GM21515 (cell line): ENCODE data around the gene SLC10A7.

Experiments
- ATAC-seq: cut with Tn5 transposase; IDR thresholded peaks from one replicate; pipeline ENCODE4 v1.9.1; 2021; ENCODE audit not compliant: unreplicated experiment

Gene SLC10A7

GRCh38 chr4:146224326-146224966 lies 297.3 kb downstream of the SLC10A7 start:
- no peak for ATAC-seq

- ATAC-seq: no peak
Measured at GRCh38 chr4:146222313-146222712, 299.4 kb downstream of the SLC10A7 start.

DNA sequence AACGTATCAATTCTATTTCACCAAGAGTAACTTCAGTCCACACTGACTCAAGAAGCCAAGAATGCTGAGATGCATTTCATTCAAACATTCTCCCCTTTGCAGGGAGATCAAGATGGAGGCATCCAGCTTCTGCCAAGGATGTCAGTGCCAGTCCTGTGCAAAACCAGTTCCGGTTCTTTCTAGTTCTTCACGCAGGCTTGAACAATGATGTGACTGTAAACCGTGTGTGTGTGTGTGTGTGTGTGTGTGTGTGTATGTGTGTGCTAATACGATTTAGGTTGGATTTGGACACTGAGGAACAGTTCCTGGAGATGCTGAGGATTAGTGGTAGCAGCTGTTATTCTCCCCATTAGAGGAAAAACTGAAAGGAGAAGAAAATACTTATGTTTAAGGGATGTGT lies 307.5 kb downstream of the SLC10A7 start, which contains the start of gene REELD1:
Gene REELD1, plus strand, starts transcription at position 301 of the 400 bp plus-strand sequence. CDS start 2,415 bp downstream, outside the sequence.
- ATAC-seq: no peak

GRCh38 chr4:146212781-146213180 lies 309.0 kb downstream of the SLC10A7 start:
- ATAC-seq: no peak

DNA sequence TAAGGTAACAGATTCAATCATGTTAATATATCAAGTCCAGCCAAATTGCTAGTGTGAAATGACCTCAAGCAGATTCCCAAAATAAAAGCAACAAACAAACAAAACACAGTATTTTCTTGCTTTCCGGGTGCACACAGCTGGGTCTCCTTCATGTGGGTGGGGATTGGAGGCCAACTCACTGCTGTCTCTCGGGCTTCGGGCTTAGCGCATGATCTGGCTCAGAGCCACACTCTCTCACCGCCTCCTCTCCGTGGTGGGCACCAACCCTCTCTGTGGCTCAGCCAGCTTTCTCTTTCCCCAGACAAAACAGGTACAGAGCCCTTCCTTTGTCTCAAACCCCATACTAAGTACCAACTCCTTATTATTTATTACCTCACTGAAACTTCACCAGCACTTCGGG lies 310.3 kb downstream of the SLC10A7 start:
- ATAC-seq: no peak

DNA sequence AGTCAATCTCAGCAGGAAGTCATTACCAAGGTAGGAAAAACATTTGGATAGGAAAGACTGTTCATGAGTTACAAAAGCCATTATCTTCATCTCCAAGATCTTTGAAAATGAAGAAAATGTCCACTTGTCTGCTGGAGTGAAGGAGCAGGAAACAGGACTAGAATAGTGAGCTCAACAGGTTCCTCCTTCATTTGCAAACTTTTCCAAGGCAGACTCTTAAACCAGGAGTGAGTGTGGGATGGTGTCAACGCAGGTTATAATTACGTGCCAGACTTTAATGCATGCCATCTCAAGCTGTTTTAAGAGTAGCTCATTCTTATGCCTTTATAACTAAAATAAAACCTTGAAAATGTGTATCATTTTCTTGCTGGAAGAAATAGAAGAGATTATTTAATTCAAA lies 310.9 kb downstream of the SLC10A7 start:
- ATAC-seq: no peak

- ATAC-seq: no peak
Measured at GRCh38 chr4:146207410-146207809, 314.3 kb downstream of the SLC10A7 start.
